ENCODE results near the gene NHERF1.
A peak's percentile ranks its signal among the peaks of the same experiment; 100 is the strongest.

- peak in 2 of 4 experiments; percentile 54 to 76 for TF ChIP-seq CTCF (IDR thresholded peaks at IDR 0.05)
- TF ChIP-seq POLR2A (IDR thresholded peaks at IDR 0.05): no peak
- TF ChIP-seq POLR2AphosphoS5 (IDR thresholded peaks at IDR 0.05): no peak
These were observed 224 bp upstream of the NHERF1 start for GRCh38 chr17:74748279-74748528.

Measured in prostate gland (tissue), 2 donors.